OCI-LY7 (cell line): Measurements from ENCODE around the gene OR4F15. TPM values are rescaled to one million over a fixed set of nuclear protein-coding genes. Genes with fewer than 3 reads are reported as not detected.
A peak's percentile ranks its signal among the peaks of the same experiment; 100 is the strongest.
"Not testable (repeated sequence)": the region's sequence is repeated elsewhere in the genome, so short reads cannot be mapped to it uniquely, and the experiment has no call there.

Experiments used
- Bru-seq: library from RNA; stranded (reverse); fragments of 400-500 nt; gene quantifications from one replicate; lab custom pipeline; 2021; lab: Mats Ljungman, UMichigan
- BruChase-seq, 2 experiments: library from RNA; stranded (reverse); fragments of 400-500 nt; gene quantifications; one replicate each; lab custom pipeline; 2021; lab: Mats Ljungman, UMichigan
- BruUV-seq: library from RNA; stranded (reverse); fragments of 400-500 nt; replicated peaks from 2 replicates; lab custom pipeline; 2021; lab: Mats Ljungman, UMichigan
- CTCF ChIA-PET: fragments of 300-600 bp; sonication (Branson Sonifier 250); formaldehyde crosslinking; loops from one replicate; lab custom pipeline; 2022; ENCODE audit warnings: antibody characterized with exemption; ENCODE audit not compliant: unreplicated experiment; lab: Charles Lee
- POLR2A ChIA-PET: fragments of 300-600 bp; sonication (Branson Sonifier 250); formaldehyde crosslinking; loops from one replicate; lab custom pipeline; 2022; ENCODE audit warnings: antibody characterized with exemption; lab: Charles Lee
- DNase-seq: peaks from one replicate; pipeline ENCODE4 v3.0.0-alpha.2; 2015; ENCODE audit warnings: low spot score
- H2AFZ ChIP-seq: fragments of 200-600 bp; sonication (generic), shearing (Covaris generic); 2 replicates; pipeline ENCODE4 v1.6.1; 2014; ENCODE audit warnings: mild to moderate bottlenecking, antibody characterized with exemption, low read length, moderate library complexity
- H3K27ac ChIP-seq: fragments of 200-600 bp; sonication (generic); 2 replicates; pipeline ENCODE4 v1.5.1; 2014; ENCODE audit warnings: mixed run types, low read depth, mild to moderate bottlenecking, moderate library complexity, low read length, inconsistent platforms; ENCODE audit not compliant: poor library complexity, severe bottlenecking
- H3K36me3 ChIP-seq: fragments of 200-600 bp; sonication (generic); 2 replicates; pipeline ENCODE4 v1.6.1; 2014; ENCODE audit warnings: mild to moderate bottlenecking, antibody characterized with exemption, low read length, moderate library complexity, mixed read lengths; ENCODE audit not compliant: insufficient read depth
- H3K4me1 ChIP-seq: fragments of 200-600 bp; sonication (generic); 2 replicates; pipeline ENCODE4 v1.5.1; 2014; ENCODE audit warnings: mild to moderate bottlenecking, low read length; ENCODE audit not compliant: insufficient read depth, poor library complexity, severe bottlenecking
- H3K4me2 ChIP-seq: fragments of 200-600 bp; sonication (generic); 2 replicates; pipeline ENCODE4 v1.6.1; 2014; ENCODE audit warnings: mild to moderate bottlenecking, low read length
- H3K4me3 ChIP-seq: fragments of 200-600 bp; sonication (generic); 2 replicates; pipeline ENCODE4 v1.5.1; 2014; ENCODE audit warnings: mild to moderate bottlenecking, low read depth, low read length; ENCODE audit not compliant: poor library complexity, severe bottlenecking
- H3K79me2 ChIP-seq: fragments of 200-600 bp; sonication (generic); 2 replicates; pipeline ENCODE4 v1.6.1; 2016; ENCODE audit warnings: low read depth, mild to moderate bottlenecking, low read length, moderate library complexity, mixed read lengths; ENCODE audit not compliant: insufficient read depth
- H3K9me2 ChIP-seq: fragments of 200-600 bp; sonication (generic); 2 replicates; pipeline ENCODE4 v1.6.1; 2016; ENCODE audit warnings: mild to moderate bottlenecking, low read length, mixed read lengths; ENCODE audit not compliant: insufficient read depth
- H3K9me3 ChIP-seq: fragments of 200-600 bp; sonication (generic); 2 replicates; pipeline ENCODE4 v1.6.1; 2014; ENCODE audit warnings: mild to moderate bottlenecking, mixed run types, low read length, mixed read lengths
- H4K20me1 ChIP-seq: fragments of 200-600 bp; sonication (generic); 2 replicates; pipeline ENCODE4 v1.6.1; 2014; ENCODE audit warnings: mild to moderate bottlenecking, antibody characterized with exemption, low read length, moderate library complexity, mixed read lengths; ENCODE audit not compliant: insufficient read depth
- EZH2phosphoT487 ChIP-seq: fragments of 200-600 bp; sonication (generic); IDR thresholded peaks from 2 replicates; pipeline ENCODE4 v1.6.1; 2018; ENCODE audit warnings: low read depth, borderline replicate concordance, mild to moderate bottlenecking, mixed run types, antibody characterized with exemption, low read length, moderate library complexity, mixed read lengths
- intact Hi-C: fragments of 100-400 bp; cut with micrococcal nuclease; formaldehyde crosslinking; loops from one replicate; pipeline ENCODE4 v1.10.0; 2022; ENCODE audit not compliant: unreplicated experiment
- long read RNA-seq: library from polyadenylated mRNA; stranded (forward); transcript quantifications from one replicate; pipeline ENCODE4 v2.0.0, GENCODE V29; 2022
- total RNA-seq, 2 experiments: library from RNA; depleted of rRNA in 1 of 2; stranded (reverse); fragments of >200 nt in 1 of 2; shearing (Covaris generic) in 1 of 2; gene quantifications; 2 replicates each; pipeline ENCODE4 v1.2.3, GENCODE V29; 2014 to 2022
- TF ChIP-seq, protein P1 (sequence below): fragments of 200-600 bp; sonication (generic); conservative IDR thresholded peaks from 2 replicates; pipeline ENCODE4 v1.5.1; 2014; ENCODE audit warnings: mild to moderate bottlenecking, antibody characterized with exemption, low read length, moderate library complexity, mixed read lengths

Gene OR4F15, protein sequence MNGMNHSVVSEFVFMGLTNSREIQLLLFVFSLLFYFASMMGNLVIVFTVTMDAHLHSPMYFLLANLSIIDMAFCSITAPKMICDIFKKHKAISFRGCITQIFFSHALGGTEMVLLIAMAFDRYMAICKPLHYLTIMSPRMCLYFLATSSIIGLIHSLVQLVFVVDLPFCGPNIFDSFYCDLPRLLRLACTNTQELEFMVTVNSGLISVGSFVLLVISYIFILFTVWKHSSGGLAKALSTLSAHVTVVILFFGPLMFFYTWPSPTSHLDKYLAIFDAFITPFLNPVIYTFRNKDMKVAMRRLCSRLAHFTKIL
- not detected in 2 replicates for total RNA-seq (2014; rRNA removed; shearing (Covaris generic))
- total RNA-seq (2022) = not detected in 2 replicates
- Bru-seq, nascent RNA = not detected
- BruChase-seq, experiment 1, labeled RNA remaining after a 6-hour chase = not detected
- percentile 19 among the genes with signal in this experiment for BruChase-seq, experiment 2, labeled RNA remaining after a 2-hour chase
- long read RNA-seq = 0 reads

DNA sequence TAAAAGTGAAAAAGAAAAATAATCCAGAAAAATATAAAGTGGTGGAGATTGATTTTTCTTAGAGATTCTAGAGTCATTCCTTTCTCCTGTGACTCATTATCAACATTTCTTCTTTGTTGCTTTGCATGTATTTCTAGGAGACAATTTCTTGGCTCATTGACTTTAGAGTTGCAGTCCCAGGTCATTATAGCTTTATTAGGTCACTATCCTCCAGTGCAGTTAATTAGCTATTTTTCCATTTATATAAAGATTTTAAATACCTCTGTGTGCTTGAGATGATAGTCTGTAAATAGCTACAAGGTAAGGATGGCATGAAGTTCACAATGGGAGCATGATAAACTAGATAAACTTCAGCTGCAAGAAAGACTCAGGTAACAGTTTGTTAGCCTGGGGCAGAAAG is at the start of gene OR4F15:
OR4F15 (plus strand) TSS at position 301 of the 400 bp plus-strand sequence. CDS start 5,985 bp downstream, outside the sequence.
- no peak for TF ChIP-seq EZH2phosphoT487
- TF ChIP-seq, protein P1, sequence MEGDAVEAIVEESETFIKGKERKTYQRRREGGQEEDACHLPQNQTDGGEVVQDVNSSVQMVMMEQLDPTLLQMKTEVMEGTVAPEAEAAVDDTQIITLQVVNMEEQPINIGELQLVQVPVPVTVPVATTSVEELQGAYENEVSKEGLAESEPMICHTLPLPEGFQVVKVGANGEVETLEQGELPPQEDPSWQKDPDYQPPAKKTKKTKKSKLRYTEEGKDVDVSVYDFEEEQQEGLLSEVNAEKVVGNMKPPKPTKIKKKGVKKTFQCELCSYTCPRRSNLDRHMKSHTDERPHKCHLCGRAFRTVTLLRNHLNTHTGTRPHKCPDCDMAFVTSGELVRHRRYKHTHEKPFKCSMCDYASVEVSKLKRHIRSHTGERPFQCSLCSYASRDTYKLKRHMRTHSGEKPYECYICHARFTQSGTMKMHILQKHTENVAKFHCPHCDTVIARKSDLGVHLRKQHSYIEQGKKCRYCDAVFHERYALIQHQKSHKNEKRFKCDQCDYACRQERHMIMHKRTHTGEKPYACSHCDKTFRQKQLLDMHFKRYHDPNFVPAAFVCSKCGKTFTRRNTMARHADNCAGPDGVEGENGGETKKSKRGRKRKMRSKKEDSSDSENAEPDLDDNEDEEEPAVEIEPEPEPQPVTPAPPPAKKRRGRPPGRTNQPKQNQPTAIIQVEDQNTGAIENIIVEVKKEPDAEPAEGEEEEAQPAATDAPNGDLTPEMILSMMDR = no peak
- Histone ChIP-seq H3K27ac (no peak within 1 kb of the TSS), H2AFZ (no peak within 1 kb of the TSS), H3K4me3 (no peak within 1 kb of the TSS), H3K4me1 (no peaks in the 10 kb centered on the region), H3K9me3 (no peaks in the 10 kb centered on the region), H3K9me2 (no peaks in the 10 kb centered on the region), H4K20me1 (no peaks in the 10 kb centered on the region), H3K79me2 (no peaks in the 10 kb centered on the region), H3K36me3 (no peaks in the 10 kb centered on the region), H3K4me2 (no peak within 1 kb of the TSS)
- no peak for DNase-seq
- CTCF ChIA-PET = no interaction called here
- intact Hi-C loops = no loop called here
- POLR2A ChIA-PET = no interaction called here
- no TSS peak for BruUV-seq

DNA sequence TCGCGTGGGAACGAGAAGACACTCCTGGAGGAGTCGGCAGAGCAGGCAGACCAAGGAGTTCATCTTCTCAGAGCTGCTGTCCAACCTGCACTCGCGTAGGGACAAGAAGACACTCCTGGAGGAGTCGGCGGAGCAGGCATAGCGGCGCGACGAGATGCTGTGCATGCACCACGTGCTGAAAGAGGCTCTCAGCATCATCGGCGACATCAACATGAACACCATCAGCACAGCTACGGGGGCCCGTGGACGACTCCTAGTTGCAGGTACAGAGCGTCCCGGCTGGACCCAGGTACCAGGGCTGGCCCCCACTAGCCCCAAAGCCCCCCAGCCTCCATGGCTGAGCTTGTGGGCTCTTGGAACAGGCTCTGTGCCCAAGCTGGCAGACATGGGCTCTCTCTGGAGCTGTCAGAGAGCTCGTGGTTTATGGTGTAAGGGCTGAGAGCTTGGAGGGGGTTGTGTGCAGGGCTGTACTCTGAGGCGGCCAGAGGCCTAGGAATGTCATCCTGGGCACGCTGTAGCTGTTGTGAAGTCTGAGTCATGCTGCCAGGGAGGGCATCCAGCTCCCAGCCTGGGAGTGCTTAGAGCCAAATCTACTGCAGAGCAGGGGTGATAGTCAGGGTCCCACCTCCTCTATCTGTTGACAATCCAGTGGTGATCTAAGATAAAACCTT is 47.2 kb upstream of the OR4F15 start:
- H2AFZ ChIP-seq, H3K4me3 ChIP-seq, H3K9me2 ChIP-seq, H3K4me1 ChIP-seq, H3K9me3 ChIP-seq, H4K20me1 ChIP-seq, H3K27ac ChIP-seq, CTCF ChIA-PET, H3K4me2 ChIP-seq, H3K36me3 ChIP-seq, BruUV-seq, DNase-seq, intact Hi-C loops, POLR2A ChIA-PET, H3K79me2 ChIP-seq: not testable (repeated sequence)

DNA sequence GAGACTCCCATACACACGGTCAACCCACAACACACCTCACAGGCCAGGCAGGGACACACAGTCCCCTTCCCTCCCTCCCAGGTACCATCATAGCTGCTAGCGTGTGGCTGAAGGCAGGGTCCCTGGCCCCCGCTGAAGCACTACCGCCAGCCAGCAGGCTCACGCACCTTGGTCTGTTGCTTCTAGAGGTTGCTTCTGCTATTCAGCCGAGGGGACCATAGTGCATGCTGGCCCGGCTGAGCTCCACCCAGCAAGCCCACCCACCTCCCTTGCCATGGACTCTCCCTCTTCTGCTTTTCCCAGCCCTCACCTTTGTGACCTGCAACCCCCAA is 46.7 kb upstream of the OR4F15 start:
- not testable (repeated sequence) for H3K4me3 ChIP-seq

More for the DNA sequence above, 46.7 kb upstream of the OR4F15 start:
- H3K9me2 ChIP-seq, BruUV-seq, H3K27ac ChIP-seq, POLR2A ChIA-PET, H3K36me3 ChIP-seq, DNase-seq, H3K79me2 ChIP-seq, H3K4me2 ChIP-seq, H3K4me1 ChIP-seq, H3K9me3 ChIP-seq, H2AFZ ChIP-seq, intact Hi-C loops, H4K20me1 ChIP-seq, CTCF ChIA-PET: not testable (repeated sequence)
